Endothelial cell of umbilical vein (primary cell): Measurements from ENCODE around the gene ZCCHC4. TPM values are rescaled to one million over a fixed set of nuclear protein-coding genes. Genes with fewer than 3 reads are reported as not detected.

Experiments
- BruUV-seq: library from RNA; stranded (reverse); fragments of 400-500 nt; replicated peaks from 2 replicates; lab custom pipeline; 2021; lab: Mats Ljungman, UMichigan
- CTCF ChIA-PET: fragments of 300-600, 350-600 bp; sonication (Branson Sonifier 250); formaldehyde crosslinking; loops from one replicate; lab custom pipeline; 2021; ENCODE audit warnings: antibody characterized with exemption, inconsistent platforms; lab: Charles Lee
- POLR2A ChIA-PET: fragments of 300-600, 350-600 bp; sonication (Branson Sonifier 250); formaldehyde crosslinking; loops from one replicate; lab custom pipeline; 2021; ENCODE audit warnings: antibody characterized with exemption, inconsistent platforms; lab: Charles Lee
- DNase-seq: peaks from one replicate; pipeline ENCODE4 v3.0.0-alpha.2; 2011; ENCODE audit warnings: low read depth, low spot score
- FAIRE-seq: peaks from 2 replicates; lab custom pipeline; 2011; peaks lifted over from hg19 to GRCh38; lab: Jason Lieb, UNC
- H2AFZ ChIP-seq: 2 replicates; pipeline ENCODE4 v1.6.0; 2012; ENCODE audit warnings: low read depth, low read length, control low read depth, inconsistent platforms
- H3K27ac ChIP-seq: 2 replicates; pipeline ENCODE4 v1.5.1; 2011; ENCODE audit warnings: low read depth, mild to moderate bottlenecking, control low read depth, low read length, moderate library complexity; ENCODE audit not compliant: insufficient read depth
- H3K27me3 ChIP-seq, 2 experiments: 2 replicates each; pipeline versions ENCODE4 v1.6.0 to v1.6.1; 2011; ENCODE audit warnings: low read length in 2 of 2, mixed read lengths in 1 of 2; ENCODE audit not compliant: control insufficient read depth in 2 of 2, insufficient read depth in 2 of 2
- H3K36me3 ChIP-seq, 2 experiments: 2 replicates in 1 of 2; 3 replicates in 1 of 2; pipeline ENCODE4 v1.5.1; 2011; ENCODE audit warnings: low read length in 2 of 2, mild to moderate bottlenecking in 1 of 2, moderate library complexity in 1 of 2; ENCODE audit not compliant: control insufficient read depth in 2 of 2, insufficient read depth in 2 of 2; ENCODE audit errors: extremely low read depth in 1 of 2
- H3K4me1 ChIP-seq: 3 replicates; pipeline ENCODE4 v1.5.1; 2011; ENCODE audit warnings: mild to moderate bottlenecking, low read length; ENCODE audit not compliant: control insufficient read depth, insufficient read depth; ENCODE audit errors: extremely low read depth
- H3K4me2 ChIP-seq: 2 replicates; pipeline ENCODE4 v1.6.1; 2011; ENCODE audit warnings: low read length, control low read depth, mixed read lengths; ENCODE audit not compliant: insufficient read depth
- H3K4me3 ChIP-seq, 3 experiments: fragments of 200-600 bp in 1 of 3; sonication (generic), shearing (Covaris generic) in 1 of 3; replicated peaks in 1 of 3; 2 replicates each; pipeline ENCODE4 v1.5.1; 2011 to 2016; ENCODE audit warnings: control low read depth in 3 of 3, low read length in 3 of 3, mild to moderate bottlenecking in 2 of 3, inconsistent platforms in 1 of 3, low read depth in 1 of 3, moderate library complexity in 1 of 3; ENCODE audit not compliant: insufficient read depth in 1 of 3
- H3K79me2 ChIP-seq: 2 replicates; pipeline ENCODE4 v1.6.0; 2012; ENCODE audit warnings: low read length, inconsistent platforms; ENCODE audit not compliant: control insufficient read depth, insufficient read depth
- H3K9ac ChIP-seq: replicated peaks from 2 replicates; pipeline ENCODE3; 2011; ENCODE audit warnings: low read length, control low read depth; ENCODE audit not compliant: insufficient read depth; ENCODE audit errors: extremely low read depth
- H3K9me1 ChIP-seq: replicated peaks from 3 replicates; pipeline ENCODE4 v1.6.0; 2011; ENCODE audit warnings: mild to moderate bottlenecking, low read length; ENCODE audit not compliant: control insufficient read depth, insufficient read depth; ENCODE audit errors: extremely low read depth
- H3K9me3 ChIP-seq: replicated peaks from 2 replicates; pipeline ENCODE4 v1.5.1; 2012; ENCODE audit warnings: low read length, inconsistent platforms; ENCODE audit not compliant: control insufficient read depth, insufficient read depth
- H4K20me1 ChIP-seq: replicated peaks from 2 replicates; pipeline ENCODE3; 2011; ENCODE audit warnings: mild to moderate bottlenecking, low read length; ENCODE audit not compliant: control insufficient read depth, insufficient read depth; ENCODE audit errors: extremely low read depth
- CTCF ChIP-seq, 2 donors: IDR thresholded peaks; 1 replicate in 1 of 2; 2 replicates in 1 of 2; pipeline ENCODE4 v1.5.1; 2011; ENCODE audit warnings: low read length in 2 of 2, mild to moderate bottlenecking in 2 of 2, moderate library complexity in 2 of 2, control low read depth in 1 of 2, inconsistent platforms in 1 of 2, low read depth in 1 of 2; ENCODE audit not compliant: insufficient read depth in 1 of 2; ENCODE audit errors: extremely low read depth in 1 of 2
- EZH2 ChIP-seq: IDR thresholded peaks from 2 replicates; pipeline ENCODE4 v1.6.1; 2012; ENCODE audit warnings: borderline replicate concordance, low read depth, mild to moderate bottlenecking, moderate library complexity, low read length, inconsistent platforms; ENCODE audit not compliant: severe bottlenecking
- FOS ChIP-seq: IDR thresholded peaks from 2 replicates; pipeline ENCODE4 v1.6.1; 2011; ENCODE audit warnings: mild to moderate bottlenecking, low read length, moderate library complexity, borderline replicate concordance; ENCODE audit not compliant: insufficient read depth
- GATA2 ChIP-seq: IDR thresholded peaks from 2 replicates; pipeline ENCODE4 v1.7.0; 2011; ENCODE audit warnings: low read depth, mild to moderate bottlenecking, moderate library complexity, mixed read lengths, low read length; ENCODE audit not compliant: insufficient read length, insufficient read depth
- JUN ChIP-seq: IDR thresholded peaks from 2 replicates; pipeline ENCODE4 v1.6.1; 2011; ENCODE audit warnings: borderline replicate concordance, low read depth; ENCODE audit not compliant: insufficient read length, insufficient read depth
- MAX ChIP-seq: IDR thresholded peaks from 2 replicates; pipeline ENCODE4 v1.6.1; 2011; ENCODE audit not compliant: insufficient read depth, insufficient read length
- MYC ChIP-seq: IDR thresholded peaks from one replicate; pipeline ENCODE4 v1.6.1; 2011; ENCODE audit warnings: mild to moderate bottlenecking, low read depth, low read length
- POLR2A ChIP-seq: IDR thresholded peaks from 2 replicates; pipeline ENCODE4 v1.6.1; 2012; ENCODE audit warnings: low read depth, mild to moderate bottlenecking, control low read depth, low read length
- POLR2AphosphoS5 ChIP-seq: IDR thresholded peaks from 2 replicates; pipeline ENCODE4 v1.6.1; 2012; ENCODE audit warnings: low read depth, mild to moderate bottlenecking, control low read depth, low read length, moderate library complexity; ENCODE audit not compliant: insufficient read depth
- dilution Hi-C: fragments of 300-500 bp; cut with MboI; formaldehyde crosslinking; loops from one replicate; pipeline ENCODE4 v1.15.0; 2019; ENCODE audit warnings: low sequenced_read_pairs; ENCODE audit not compliant: extremely low pct_ligation_motif_present
- intact Hi-C: fragments of 100-400 bp; cut with micrococcal nuclease; formaldehyde crosslinking; loops from one replicate; pipeline ENCODE4 v1.10.0; 2022
- polyA plus RNA-seq, 4 experiments: library from polyadenylated mRNA; depleted of rRNA in 3 of 4; stranded (reverse) in 3 of 4; unstranded in 1 of 4; fragments of >200 nt; gene quantifications; 2 replicates each; pipeline versions ENCODE4 v1.2.1 to v1.2.3, GENCODE V29; 2011 to 2012; ENCODE audit warnings: missing spikeins in 1 of 4
- total RNA-seq: library from RNA; stranded (reverse); gene quantifications from 2 replicates; pipeline ENCODE4 v1.2.3, GENCODE V29; 2021

ZCCHC4 gene
- total and polyA plus RNA-seq, 2 donors (not counting 3 experiments of a cell fraction or from before 2014, with no cell fraction given), result 6.6 to 10.9 TPM

DNA sequence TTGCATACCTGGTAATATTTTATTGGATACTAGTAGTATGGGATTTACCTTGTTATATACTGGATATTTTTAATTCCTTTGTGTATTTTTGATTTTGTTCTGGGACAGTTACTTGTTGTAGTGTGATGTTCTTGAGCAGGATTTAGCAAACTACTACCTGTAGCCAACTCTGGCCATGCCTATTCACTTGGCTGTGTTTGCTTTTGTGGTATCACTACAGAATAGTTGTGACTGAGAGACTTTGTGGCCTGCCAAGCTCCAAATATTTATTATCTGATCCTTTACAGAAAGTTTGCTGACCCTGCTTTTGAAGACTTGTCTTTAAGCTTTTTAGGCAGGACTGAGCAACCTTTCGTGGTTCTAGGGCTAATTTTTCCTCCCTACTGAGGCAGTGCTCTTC lies 17.8 kb downstream of the ZCCHC4 start:
- no peak overlapping the region for H3K9ac ChIP-seq
- no peak overlapping the region for H3K27ac ChIP-seq
- intact Hi-C loops (no loop called here), dilution Hi-C loops (no loop called here)
- peaks cover 0 to 2% of the 10 kb centered on the region in 2 experiments for H3K36me3 ChIP-seq
- no peak overlapping the region for H3K4me3 ChIP-seq
- no peak overlapping the region for H2AFZ ChIP-seq
- TF ChIP-seq POLR2A, result no peak
- TF ChIP-seq MAX, result no peak
- TF ChIP-seq EZH2, result no peak
- TF ChIP-seq POLR2AphosphoS5, result no peak
- no peak for TF ChIP-seq GATA2
- no peak for TF ChIP-seq FOS
- no peak for TF ChIP-seq JUN
- no peak for TF ChIP-seq MYC
- no peak for TF ChIP-seq CTCF (IDR thresholded peaks at IDR 0.05; ENCODE audit: extremely low read depth in 1 of 2, insufficient read depth in 1 of 2, low read depth in 1 of 2, low read length in 2 of 2)
- no peaks in the 10 kb centered on the region for H3K9me3 ChIP-seq
- ChIA-PET CTCF (interaction anchor here (3.5 kb wide), 1 partner anchor 17 kb away, joined by 17 read pairs; the partner anchor contains the start of gene ZCCHC4), POLR2A (no interaction called here)
- no peaks in the 10 kb centered on the region for H3K4me1 ChIP-seq
- H3K4me2 ChIP-seq, result no peak overlapping the region
- FAIRE-seq (no peak), DNase-seq (no peak)
- H3K79me2 ChIP-seq, result peaks cover 2% of the 10 kb centered on the region
- no peaks in the 10 kb centered on the region for H3K9me1 ChIP-seq
- H3K27me3 ChIP-seq, result no peaks in the 10 kb centered on the region
- no peaks in the 10 kb centered on the region for H4K20me1 ChIP-seq
- no TSS peak for BruUV-seq
